HG03442 (cell line): ENCODE data around the gene CACNA1E.

Source experiments
- ATAC-seq: cut with Tn5 transposase; IDR thresholded peaks from one replicate; pipeline ENCODE4 v1.9.1; 2021; ENCODE audit warnings: mild to moderate bottlenecking, moderate library complexity; ENCODE audit not compliant: unreplicated experiment

CACNA1E gene

DNA sequence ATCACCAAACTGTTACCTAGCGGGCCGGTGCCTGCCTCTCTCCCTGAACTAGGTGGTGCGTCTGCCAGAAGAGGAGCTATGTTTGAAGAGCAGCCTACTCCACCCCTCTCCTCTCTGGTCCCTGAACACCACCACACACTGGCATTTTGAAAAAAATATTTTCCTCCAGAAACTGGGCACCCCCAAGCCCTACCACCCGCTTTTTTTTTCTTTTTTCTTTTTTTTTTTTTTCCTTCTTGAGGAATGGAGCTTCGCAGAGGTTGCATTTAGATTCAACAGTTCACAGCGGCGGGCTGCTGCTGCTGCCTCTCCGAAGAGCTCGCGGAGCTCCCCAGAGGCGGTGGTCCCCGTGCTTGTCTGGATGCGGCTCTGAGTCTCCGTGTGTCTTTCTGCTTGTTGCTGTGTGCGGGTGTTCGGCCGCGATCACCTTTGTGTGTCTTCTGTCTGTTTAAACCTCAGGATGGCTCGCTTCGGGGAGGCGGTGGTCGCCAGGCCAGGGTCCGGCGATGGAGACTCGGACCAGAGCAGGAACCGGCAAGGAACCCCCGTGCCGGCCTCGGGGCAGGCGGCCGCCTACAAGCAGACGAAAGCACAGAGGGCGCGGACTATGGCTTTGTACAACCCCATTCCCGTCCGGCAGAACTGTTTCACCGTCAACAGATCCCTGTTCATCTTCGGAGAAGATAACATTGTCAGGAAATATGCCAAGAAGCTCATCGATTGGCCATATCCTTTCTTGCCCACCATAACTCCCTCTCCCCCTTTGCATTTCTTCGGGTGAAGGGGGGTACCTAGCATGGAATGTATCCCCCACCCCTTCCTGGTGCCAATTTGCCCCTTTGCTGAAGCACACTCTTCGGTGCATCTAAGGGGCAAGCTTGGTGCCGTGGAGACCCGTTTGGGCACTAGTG is at the start of gene CACNA1E:
CACNA1E (plus strand) TSS at position 233 of the 911 bp plus-strand sequence; CDS start at position 461, 228 bp downstream.
- no peak for ATAC-seq

DNA sequence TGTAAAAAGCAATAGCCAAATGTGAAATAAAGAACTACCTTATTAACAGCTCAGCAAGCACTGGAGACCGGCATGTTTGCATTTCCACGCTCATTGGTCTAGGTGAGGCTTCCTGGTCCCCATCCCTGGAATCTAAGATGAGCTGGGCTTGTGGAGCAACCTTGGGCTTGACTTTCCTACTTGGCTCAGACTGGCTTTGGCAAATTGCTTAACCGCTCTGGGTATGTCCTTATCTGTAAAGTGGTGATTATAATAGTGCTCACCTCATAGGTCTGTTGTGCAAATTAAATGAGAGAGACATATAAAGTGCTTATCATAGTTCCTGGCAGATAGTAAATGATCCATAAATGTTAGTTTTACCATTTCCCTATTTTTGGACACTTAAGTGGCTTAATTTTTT is 49.4 kb upstream of the CACNA1E start:
- ATAC-seq = no peak

DNA sequence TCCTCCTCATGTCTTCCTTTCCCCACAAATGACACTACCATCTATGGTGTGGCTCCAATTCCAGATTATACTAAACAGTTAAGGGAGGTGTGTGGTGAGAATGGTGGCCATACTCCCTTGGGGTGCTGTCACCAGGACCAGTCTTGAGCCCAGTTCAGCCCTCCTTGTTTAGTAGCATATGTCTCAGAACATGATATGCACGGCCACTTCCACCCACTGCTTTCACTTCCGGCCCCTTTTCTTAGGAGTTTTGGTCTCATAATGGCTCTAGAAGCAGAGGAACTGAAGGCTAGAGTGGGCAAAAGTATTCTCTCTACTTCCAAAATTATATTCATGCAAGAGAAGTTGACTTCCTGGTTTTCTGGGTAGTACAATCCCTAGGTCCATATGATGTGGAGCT is 45.3 kb upstream of the CACNA1E start:
- peak; percentile 71 for ATAC-seq

- no peak for ATAC-seq
Measured at GRCh38 chr1:181440510-181440909, 42.8 kb upstream of the CACNA1E start.

DNA sequence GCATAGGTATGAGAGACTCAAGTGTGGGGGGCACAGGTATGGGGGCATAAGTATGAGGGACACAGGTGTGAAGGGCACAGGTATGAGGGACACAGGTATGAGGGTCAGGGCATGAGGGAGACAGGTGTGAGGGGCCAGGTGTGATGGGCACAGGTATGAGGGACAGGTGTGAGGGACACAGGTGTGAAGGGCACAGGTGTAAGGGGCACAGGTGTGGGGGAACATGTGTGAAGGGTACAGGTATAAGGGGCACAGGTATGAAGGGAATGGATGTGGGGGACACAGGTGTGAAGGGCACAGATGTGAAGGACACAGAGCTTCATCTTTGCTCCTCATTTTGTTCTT is 41.2 kb upstream of the CACNA1E start:
- no peak for ATAC-seq

- ATAC-seq = peak; percentile 56
Measured at GRCh38 chr1:181443231-181443853, 40.0 kb upstream of the CACNA1E start.

DNA sequence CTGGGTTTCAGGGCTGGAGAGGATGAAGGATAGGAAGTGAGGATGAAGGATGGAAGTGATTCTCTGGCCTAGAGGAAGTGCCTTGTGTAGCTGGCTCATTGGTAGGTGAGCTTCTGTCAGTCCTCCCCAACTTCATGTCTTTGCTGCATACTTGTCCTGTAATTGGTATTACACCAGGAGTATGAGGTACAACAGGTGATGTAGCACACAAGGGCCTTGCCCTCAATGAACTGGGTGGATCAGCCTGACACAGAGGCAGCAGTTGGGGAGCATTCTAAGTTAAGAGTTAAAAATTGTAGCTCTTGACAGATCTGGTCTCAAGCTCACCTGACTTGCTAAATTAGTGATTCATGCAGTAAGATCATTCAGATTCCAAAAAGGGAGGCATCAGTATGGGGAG is 37.9 kb upstream of the CACNA1E start:
- no peak for ATAC-seq

DNA sequence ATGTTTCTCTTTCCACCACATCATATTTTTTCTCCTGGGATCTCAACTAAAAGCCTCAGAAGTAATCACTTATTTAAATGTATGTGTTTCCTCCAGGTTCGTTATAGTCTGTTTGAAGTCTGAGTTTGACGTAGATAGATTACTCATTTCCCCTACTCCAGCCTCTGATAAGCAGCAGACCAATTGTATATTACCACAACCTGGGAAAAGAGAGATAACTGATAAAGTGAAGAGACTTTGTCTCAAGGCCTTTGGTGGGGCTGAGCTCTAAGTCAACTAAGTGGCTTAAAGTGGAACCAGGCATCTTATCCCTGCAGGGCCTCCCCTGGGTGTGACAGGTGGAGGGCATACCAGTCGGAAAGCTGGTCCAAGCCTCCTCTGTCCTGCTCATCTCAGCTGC is 34.9 kb upstream of the CACNA1E start:
- ATAC-seq = no peak

DNA sequence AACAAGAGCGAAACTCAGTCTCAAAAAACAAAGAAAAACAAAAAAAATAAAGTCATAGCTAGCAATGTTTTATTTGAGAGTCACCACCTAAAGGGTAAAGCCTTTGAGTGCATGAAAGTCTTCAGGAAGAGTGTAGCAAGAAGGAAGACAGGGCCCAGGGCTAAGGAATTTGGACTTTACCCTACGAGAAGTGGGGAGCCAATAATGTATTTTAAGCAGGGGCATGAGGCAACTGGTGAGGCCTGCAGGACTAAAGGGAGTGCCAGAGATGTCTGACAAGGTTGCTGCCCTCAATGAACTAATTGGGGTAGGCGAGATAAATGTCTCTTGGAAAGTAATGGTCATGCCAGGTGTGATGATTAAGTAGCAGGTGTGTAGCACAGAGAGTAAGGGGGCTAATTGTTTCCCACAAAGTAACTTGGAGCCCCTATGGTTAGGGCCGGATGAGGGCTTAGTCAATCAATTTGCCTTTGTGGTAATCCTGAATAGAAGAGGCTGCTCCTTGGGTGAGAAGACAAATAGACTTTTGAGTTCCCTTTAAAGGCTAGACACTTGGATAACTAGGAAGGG is 31.6 kb upstream of the CACNA1E start:
- ATAC-seq = no peak

- ATAC-seq = no peak
Measured at GRCh38 chr1:181452746-181453145, 30.6 kb upstream of the CACNA1E start.

- ATAC-seq = no peak
Measured at GRCh38 chr1:181453541-181454201, 29.6 kb upstream of the CACNA1E start.

DNA sequence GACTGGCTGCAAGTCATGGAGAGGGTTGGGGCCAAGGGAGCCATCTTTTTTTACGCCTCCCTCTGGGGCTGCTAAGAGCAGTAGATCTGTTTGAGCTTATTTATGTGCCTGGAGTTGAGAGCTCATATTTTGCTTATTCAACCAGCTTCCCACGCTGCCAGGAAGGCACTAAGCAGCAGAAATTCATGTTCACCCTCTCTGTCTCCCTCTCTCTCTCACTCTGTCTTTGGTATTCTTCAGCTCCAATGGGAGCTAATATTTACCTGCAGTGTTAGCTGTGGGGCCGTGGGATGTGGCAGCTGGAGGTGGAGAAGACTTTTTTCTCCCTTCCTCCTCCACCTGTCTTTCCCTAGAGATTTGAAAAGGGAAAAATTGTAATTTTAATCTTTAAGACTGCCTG is 26.8 kb upstream of the CACNA1E start:
- ATAC-seq = no peak

DNA sequence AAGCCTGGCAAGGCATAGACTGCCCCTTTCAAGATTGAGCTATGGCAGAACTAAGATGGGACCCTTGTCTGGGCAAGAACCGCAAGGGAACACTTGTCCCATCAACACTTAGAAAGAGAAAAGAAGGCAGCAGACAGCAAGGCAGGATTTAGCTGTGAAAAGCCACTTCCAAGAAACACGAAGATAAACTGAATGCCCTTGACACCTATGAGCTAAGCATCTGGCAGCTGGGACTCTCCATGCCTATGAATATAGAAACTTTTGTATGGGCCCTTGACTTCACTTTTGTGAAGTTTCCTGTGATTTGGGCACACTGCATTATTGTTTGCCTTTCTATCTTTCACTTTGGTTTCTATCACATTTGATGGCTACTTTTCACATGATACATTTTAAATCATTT is 24.9 kb upstream of the CACNA1E start:
- ATAC-seq = no peak

DNA sequence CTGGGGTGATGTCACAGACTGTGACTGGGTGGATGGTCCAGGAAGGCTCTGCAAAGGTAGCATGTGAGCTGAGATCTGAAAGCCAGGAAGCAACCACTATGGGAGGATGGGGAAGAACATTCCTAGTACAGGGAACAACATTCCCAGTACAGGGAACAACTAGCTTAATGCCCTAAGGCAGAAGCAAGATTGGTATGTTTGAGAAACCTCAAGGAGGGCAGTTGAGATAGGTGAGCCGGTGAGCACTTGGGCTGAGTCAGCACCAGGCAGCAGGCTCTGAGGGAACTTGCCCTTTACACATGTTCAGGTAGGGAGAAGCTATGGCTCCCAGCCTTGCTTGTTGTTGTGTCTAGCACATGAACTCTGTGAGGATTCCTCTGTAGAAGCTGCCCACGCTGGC is 24.2 kb upstream of the CACNA1E start:
- ATAC-seq = no peak

DNA sequence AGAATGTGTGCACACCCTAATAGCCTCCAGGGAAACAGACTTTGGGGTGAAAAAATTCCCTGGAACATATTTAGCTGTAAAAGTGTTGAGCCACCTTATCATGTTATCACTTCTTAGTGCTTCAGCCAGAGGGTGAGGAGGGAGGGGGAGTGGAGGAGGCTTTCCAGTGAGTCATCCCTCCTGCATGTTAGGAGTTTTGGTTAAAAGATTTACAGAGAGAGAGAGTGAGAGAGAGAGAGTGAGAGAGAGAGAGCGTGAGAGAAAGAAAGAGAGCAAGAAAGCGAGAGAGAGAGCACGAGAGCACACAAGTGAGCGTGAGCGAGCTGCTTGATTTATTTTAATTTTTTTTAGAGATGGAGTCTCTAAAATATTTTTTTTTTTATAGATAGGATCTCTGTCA is 13.5 kb upstream of the CACNA1E start:
- no peak for ATAC-seq

- ATAC-seq = no peak
Measured at GRCh38 chr1:181475580-181475979, 7.7 kb upstream of the CACNA1E start.

- no peak for ATAC-seq
Measured at GRCh38 chr1:181476581-181476980, 6.7 kb upstream of the CACNA1E start.

GRCh38 chr1:181478306-181478705 is 5.0 kb upstream of the CACNA1E start:
- no peak for ATAC-seq

DNA sequence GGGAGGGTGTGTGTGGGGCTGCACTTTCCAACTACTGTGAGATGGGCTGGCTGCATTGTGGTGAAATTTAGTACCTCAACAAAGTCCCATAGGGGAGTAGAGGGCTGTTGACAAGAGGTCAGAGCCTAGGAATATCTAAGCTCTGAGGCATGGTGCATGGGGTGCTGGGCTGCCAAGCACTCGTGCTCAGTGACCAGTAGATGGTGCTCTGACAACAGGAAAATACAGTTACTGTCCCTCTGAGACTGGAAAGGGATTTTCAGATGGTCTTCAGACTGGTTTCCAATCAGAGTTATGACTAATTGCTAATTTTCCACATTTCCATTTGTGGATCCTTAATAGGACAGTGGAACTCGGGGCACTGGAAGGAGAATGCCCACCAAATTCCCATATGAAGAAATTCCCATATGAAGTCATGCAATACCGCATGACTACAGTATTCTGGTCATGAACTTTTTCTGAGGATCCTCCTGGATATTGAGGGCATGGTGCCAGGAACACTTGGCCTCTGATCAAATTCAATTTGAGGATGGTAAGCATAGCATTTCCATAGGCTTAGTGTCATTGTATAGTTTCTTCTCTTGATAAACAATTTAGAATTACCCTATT is 4.1 kb upstream of the CACNA1E start:
- peak; percentile 44 for ATAC-seq

DNA sequence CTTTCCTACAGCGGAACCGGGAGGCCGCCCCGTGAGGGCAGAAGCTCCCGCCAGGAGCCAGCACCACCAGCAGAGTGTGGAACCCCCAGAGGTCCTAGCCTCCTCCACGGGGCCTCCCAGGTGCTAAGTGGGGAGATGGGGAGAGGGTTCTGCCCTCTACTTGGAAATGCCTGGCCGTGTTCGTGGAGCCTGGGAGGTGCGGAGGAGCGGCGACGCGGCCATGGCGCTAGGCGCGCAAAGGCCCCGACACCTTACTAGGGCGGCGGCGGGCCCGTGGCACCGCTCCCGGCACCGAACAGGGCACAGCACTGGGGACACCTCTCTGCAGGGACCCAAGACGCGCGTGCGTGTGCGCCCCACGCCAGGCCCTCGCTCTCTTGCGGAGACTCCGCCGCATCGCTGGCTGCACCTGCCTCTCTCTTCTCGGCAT is 1.3 kb upstream of the CACNA1E start:
- ATAC-seq = no peak
